GM19193 (cell line): Measurements from ENCODE around the gene SCAMP2.

Experiments used
- POLR2A ChIP-seq: IDR thresholded peaks from 4 replicates; pipeline ENCODE4 v1.6.1; 2011; ENCODE audit not compliant: insufficient read depth, insufficient read length; ENCODE audit errors: extremely low read depth

The SCAMP2 gene

GRCh38 chr15:74869726-74870407 is 3.3 kb downstream of the SCAMP2 start:
- TF ChIP-seq POLR2A, result peak; percentile 47

- no peak for TF ChIP-seq POLR2A
Observed at GRCh38 chr15:74869372-74869725, 3.8 kb downstream of the SCAMP2 start.

- no peak for TF ChIP-seq POLR2A
Observed at GRCh38 chr15:74868059-74868458, 5.1 kb downstream of the SCAMP2 start.

- no peak for TF ChIP-seq POLR2A
Observed at GRCh38 chr15:74867466-74868038, 5.6 kb downstream of the SCAMP2 start.

GRCh38 chr15:74866090-74866489 is 7.1 kb downstream of the SCAMP2 start:
- TF ChIP-seq POLR2A, result no peak

- TF ChIP-seq POLR2A, result no peak
Observed at GRCh38 chr15:74865316-74865715, 7.8 kb downstream of the SCAMP2 start.

GRCh38 chr15:74864296-74864695 is 8.9 kb downstream of the SCAMP2 start:
- TF ChIP-seq POLR2A, result no peak

GRCh38 chr15:74863239-74864056 is 9.7 kb downstream of the SCAMP2 start:
- no peak for TF ChIP-seq POLR2A

GRCh38 chr15:74858369-74858740 is 14.8 kb downstream of the SCAMP2 start:
- TF ChIP-seq POLR2A, result no peak

- no peak for TF ChIP-seq POLR2A
Observed at GRCh38 chr15:74857671-74858368, 15.3 kb downstream of the SCAMP2 start.

GRCh38 chr15:74857082-74857655 is 16.0 kb downstream of the SCAMP2 start:
- no peak for TF ChIP-seq POLR2A

- no peak for TF ChIP-seq POLR2A
Observed at GRCh38 chr15:74856537-74856936, 16.6 kb downstream of the SCAMP2 start.

- TF ChIP-seq POLR2A, result no peak
Observed at GRCh38 chr15:74855857-74856256, 17.3 kb downstream of the SCAMP2 start.

- no peak for TF ChIP-seq POLR2A
Observed at GRCh38 chr15:74854453-74855022, 18.6 kb downstream of the SCAMP2 start.

GRCh38 chr15:74851960-74852359 is 21.2 kb downstream of the SCAMP2 start:
- no peak for TF ChIP-seq POLR2A

- no peak for TF ChIP-seq POLR2A
Observed at GRCh38 chr15:74850393-74850792, 22.8 kb downstream of the SCAMP2 start.

- no peak for TF ChIP-seq POLR2A
Observed at GRCh38 chr15:74847432-74847831, 25.7 kb downstream of the SCAMP2 start.
